ENCODE results near the gene ITGA1.

DNA sequence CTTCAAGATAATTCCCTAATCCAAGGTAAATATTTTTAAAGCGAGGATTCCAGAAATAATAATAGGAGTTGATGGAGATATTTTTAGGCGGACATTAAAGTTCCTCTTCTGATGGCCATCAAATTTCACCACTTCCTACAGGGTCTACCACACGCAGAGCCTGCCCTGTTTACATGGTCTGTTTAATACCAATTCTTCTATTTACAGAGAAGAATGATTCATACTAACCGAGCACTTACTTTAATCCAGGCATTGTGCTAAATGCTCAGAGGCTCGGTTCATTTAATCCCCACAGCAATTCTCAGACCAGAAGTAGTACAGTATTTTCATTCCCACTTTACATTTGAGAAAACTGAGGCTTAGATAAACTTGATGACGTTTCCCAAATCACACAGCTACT, 3.0 kb upstream of the ITGA1 start:
- TF ChIP-seq, protein P1, sequence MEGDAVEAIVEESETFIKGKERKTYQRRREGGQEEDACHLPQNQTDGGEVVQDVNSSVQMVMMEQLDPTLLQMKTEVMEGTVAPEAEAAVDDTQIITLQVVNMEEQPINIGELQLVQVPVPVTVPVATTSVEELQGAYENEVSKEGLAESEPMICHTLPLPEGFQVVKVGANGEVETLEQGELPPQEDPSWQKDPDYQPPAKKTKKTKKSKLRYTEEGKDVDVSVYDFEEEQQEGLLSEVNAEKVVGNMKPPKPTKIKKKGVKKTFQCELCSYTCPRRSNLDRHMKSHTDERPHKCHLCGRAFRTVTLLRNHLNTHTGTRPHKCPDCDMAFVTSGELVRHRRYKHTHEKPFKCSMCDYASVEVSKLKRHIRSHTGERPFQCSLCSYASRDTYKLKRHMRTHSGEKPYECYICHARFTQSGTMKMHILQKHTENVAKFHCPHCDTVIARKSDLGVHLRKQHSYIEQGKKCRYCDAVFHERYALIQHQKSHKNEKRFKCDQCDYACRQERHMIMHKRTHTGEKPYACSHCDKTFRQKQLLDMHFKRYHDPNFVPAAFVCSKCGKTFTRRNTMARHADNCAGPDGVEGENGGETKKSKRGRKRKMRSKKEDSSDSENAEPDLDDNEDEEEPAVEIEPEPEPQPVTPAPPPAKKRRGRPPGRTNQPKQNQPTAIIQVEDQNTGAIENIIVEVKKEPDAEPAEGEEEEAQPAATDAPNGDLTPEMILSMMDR (conservative IDR thresholded peaks at IDR 0.05 in 1 of 2, IDR thresholded peaks at IDR 0.05 in 1 of 2; ENCODE audit: extremely low read depth in 1 of 2, insufficient read depth in 1 of 2, low read depth in 1 of 2, low read length in 2 of 2), result no peak
- no peak for TF ChIP-seq EZH2 (IDR thresholded peaks at IDR 0.05; ENCODE audit: borderline replicate concordance, low read length)
